ENCODE results near the gene CERS6. TPM values are rescaled to one million over a fixed set of nuclear protein-coding genes. Genes with fewer than 3 reads are reported as not detected.

The CERS6 gene
- polyA plus RNA-seq, 3 donors: 7.6 to 17.7 (median 15.6) TPM

- Histone ChIP-seq H4K20me1 (ENCODE audit: insufficient read depth, low read length) (peaks cover 45% of the 10 kb centered on the region), H3K4me1 (ENCODE audit: control insufficient read depth in 1 of 2, insufficient read depth in 2 of 2, low read length in 2 of 2) (no peaks in the 10 kb centered on the region), H3K27ac (ENCODE audit: low read depth in 1 of 2, low read length in 2 of 2) (no peak overlapping the region), H3K79me2 (ENCODE audit: insufficient read depth, low read length) (peaks cover 83% of the 10 kb centered on the region), H3K36me3 (replicated peaks in 1 of 2; ENCODE audit: control insufficient read depth in 1 of 2, insufficient read depth in 2 of 2, low read length in 2 of 2) (no peaks in the 10 kb centered on the region), H2AFZ (ENCODE audit: insufficient read depth, low read depth, low read length, poor library complexity, severe bottlenecking) (no peak overlapping the region), H3K4me3 (replicated peaks in 1 of 3; ENCODE audit: low read depth in 2 of 3, low read length in 3 of 3) (no peak overlapping the region), H3K4me2 (replicated peaks; ENCODE audit: extremely low read depth, low read length, poor library complexity, severe bottlenecking) (no peak overlapping the region), H3K9me3 (replicated peaks in 1 of 2; ENCODE audit: control insufficient read depth in 1 of 2, insufficient read depth in 1 of 2, low read length in 2 of 2) (no peaks in the 10 kb centered on the region), H3K9ac (ENCODE audit: insufficient read depth, low read length, poor library complexity, severe bottlenecking) (no peak overlapping the region), H3K27me3 (ENCODE audit: control insufficient read depth in 2 of 2, insufficient read depth in 2 of 2, low read length in 2 of 2) (no peaks in the 10 kb centered on the region)
- H3K4me1 Mint-ChIP-seq: peaks cover 16% of the 10 kb centered on the region
- peaks cover 0 to 6% of the 10 kb centered on the region in 2 donors for H3K36me3 Mint-ChIP-seq
- 100% methylated on average over 2 of the region's 6 CpGs for WGBS (ENCODE audit: insufficient coverage)
- no peak overlapping the region for H3K4me3 Mint-ChIP-seq
- H3K27ac Mint-ChIP-seq: no peak overlapping the region
- H3K27me3 Mint-ChIP-seq (ENCODE audit: low read depth in 3 of 3): no peaks in the 10 kb centered on the region
- DNase-seq: no peak
- H3K9me3 Mint-ChIP-seq: peaks cover 0 to 4% (median 0%) of the 10 kb centered on the region in 7 donors
- intact Hi-C loops (cut with micrococcal nuclease): no loop called here
- TF ChIP-seq CTCF (IDR thresholded peaks at IDR 0.05): no peak
These were observed 186.8 kb downstream of the CERS6 start for GRCh38 chr2:168642873-168643272.

- WGBS (ENCODE audit: insufficient coverage): no CpG with 5 or more reads among the region's 1 CpG
- H4K20me1 ChIP-seq (ENCODE audit: insufficient read depth, low read length): peaks cover 48% of the 10 kb centered on the region
- H3K9me3 ChIP-seq (replicated peaks in 1 of 2; ENCODE audit: control insufficient read depth in 1 of 2, insufficient read depth in 1 of 2, low read length in 2 of 2): no peaks in the 10 kb centered on the region
- H3K4me3 ChIP-seq (replicated peaks in 1 of 3; ENCODE audit: low read depth in 2 of 3, low read length in 3 of 3): no peak overlapping the region
- Mint-ChIP-seq H3K4me3 (no peak overlapping the region), H3K4me1 (peaks cover 16% of the 10 kb centered on the region), H3K9me3 (peaks cover 0 to 4% (median 0%) of the 10 kb centered on the region in 7 donors), H3K36me3 (peaks cover 0 to 6% of the 10 kb centered on the region in 2 donors), H3K27ac (peak overlapping the region in 3 of 7 donors; percentile 11 to 43 (median 41)), H3K27me3 (ENCODE audit: low read depth in 3 of 3) (no peaks in the 10 kb centered on the region)
- TF ChIP-seq CTCF (IDR thresholded peaks at IDR 0.05): no peak
- peaks cover 3 to 5% of the 10 kb centered on the region in 2 donors for H3K4me1 ChIP-seq (ENCODE audit: control insufficient read depth in 1 of 2, insufficient read depth in 2 of 2, low read length in 2 of 2)
- H3K36me3 ChIP-seq (replicated peaks in 1 of 2; ENCODE audit: control insufficient read depth in 1 of 2, insufficient read depth in 2 of 2, low read length in 2 of 2): no peaks in the 10 kb centered on the region
- DNase-seq: no peak
- no peak overlapping the region for H2AFZ ChIP-seq (ENCODE audit: insufficient read depth, low read depth, low read length, poor library complexity, severe bottlenecking)
- intact Hi-C loops (cut with micrococcal nuclease): no loop called here
- no peaks in the 10 kb centered on the region for H3K27me3 ChIP-seq (ENCODE audit: control insufficient read depth in 2 of 2, insufficient read depth in 2 of 2, low read length in 2 of 2)
- H3K79me2 ChIP-seq (ENCODE audit: insufficient read depth, low read length): peaks cover 88% of the 10 kb centered on the region
- H3K9ac ChIP-seq (ENCODE audit: insufficient read depth, low read length, poor library complexity, severe bottlenecking): no peak overlapping the region
- peak overlapping the region in 1 of 2 donors; percentile 6 for H3K27ac ChIP-seq (ENCODE audit: low read depth in 1 of 2, low read length in 2 of 2)
- no peak overlapping the region for H3K4me2 ChIP-seq (replicated peaks; ENCODE audit: extremely low read depth, low read length, poor library complexity, severe bottlenecking)
These were observed 187.9 kb downstream of the CERS6 start for GRCh38 chr2:168643979-168644378.
